ENCODE measurements around the gene HSPA4L.

The HSPA4L gene

GRCh38 chr4:127776620-127777019 lies 5.5 kb upstream of the HSPA4L start:
- no peak for TF ChIP-seq GATA2 (IDR thresholded peaks at IDR 0.05; ENCODE audit: low read depth, low read length)
- no peak for TF ChIP-seq GATA3 (IDR thresholded peaks at IDR 0.05; ENCODE audit: low read depth, low read length)

GRCh38 chr4:127777487-127777886 lies 4.6 kb upstream of the HSPA4L start:
- TF ChIP-seq GATA3 (IDR thresholded peaks at IDR 0.05; ENCODE audit: low read depth, low read length): no peak
- no peak for TF ChIP-seq GATA2 (IDR thresholded peaks at IDR 0.05; ENCODE audit: low read depth, low read length)

DNA sequence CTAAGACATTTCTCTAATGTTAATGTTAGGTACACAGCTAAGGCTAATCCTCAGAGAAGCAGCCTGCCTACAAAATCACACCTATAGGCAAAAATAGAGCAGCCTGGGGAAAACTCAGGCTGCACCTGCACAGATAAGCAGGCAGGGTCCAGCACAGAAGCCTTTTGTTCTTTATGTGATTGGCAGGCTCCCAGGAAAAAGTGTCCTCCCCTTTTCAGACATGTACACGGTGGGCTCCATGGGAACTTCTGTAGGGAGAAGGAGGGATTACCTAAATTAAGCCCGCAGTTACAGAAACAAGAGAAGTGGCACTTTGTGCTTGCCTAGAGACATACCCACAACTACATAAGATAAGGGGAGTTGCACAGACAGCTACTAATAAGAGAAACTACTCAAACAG lies 4.0 kb upstream of the HSPA4L start:
- TF ChIP-seq GATA2 (IDR thresholded peaks at IDR 0.05; ENCODE audit: low read depth, low read length) (no peak), GATA3 (IDR thresholded peaks at IDR 0.05; ENCODE audit: low read depth, low read length) (no peak)

DNA sequence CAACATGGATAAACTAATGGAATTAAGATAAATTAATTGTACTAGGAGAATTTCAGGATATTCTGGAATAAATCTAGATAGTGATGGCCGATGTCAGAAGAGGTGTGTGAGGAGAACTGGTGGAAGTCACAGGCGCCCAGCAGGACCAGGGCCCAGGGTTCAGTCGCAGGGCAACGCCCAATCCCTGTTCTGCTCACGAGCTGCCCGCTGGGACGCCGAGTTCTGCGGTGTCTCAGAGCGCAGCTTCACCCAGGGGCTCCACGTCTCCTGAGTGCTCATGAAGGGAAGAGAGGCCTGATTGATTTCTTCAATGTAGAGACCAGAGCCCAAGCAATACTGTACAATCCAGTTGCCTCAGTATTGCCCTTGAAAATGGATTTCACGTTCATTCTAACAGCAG lies 1.5 kb upstream of the HSPA4L start:
- TF ChIP-seq GATA3 (IDR thresholded peaks at IDR 0.05; ENCODE audit: low read depth, low read length) (no peak), GATA2 (IDR thresholded peaks at IDR 0.05; ENCODE audit: low read depth, low read length) (no peak)

GRCh38 chr4:127781300-127782024 lies 660 bp upstream of the HSPA4L start:
- no peak for TF ChIP-seq GATA2 (IDR thresholded peaks at IDR 0.05; ENCODE audit: low read depth, low read length)
- TF ChIP-seq GATA3 (IDR thresholded peaks at IDR 0.05; ENCODE audit: low read depth, low read length): no peak

GRCh38 chr4:127782025-127782274 lies 172 bp upstream of the HSPA4L start:
- TF ChIP-seq GATA2 (IDR thresholded peaks at IDR 0.05; ENCODE audit: low read depth, low read length) (no peak), GATA3 (IDR thresholded peaks at IDR 0.05; ENCODE audit: low read depth, low read length) (no peak)

DNA sequence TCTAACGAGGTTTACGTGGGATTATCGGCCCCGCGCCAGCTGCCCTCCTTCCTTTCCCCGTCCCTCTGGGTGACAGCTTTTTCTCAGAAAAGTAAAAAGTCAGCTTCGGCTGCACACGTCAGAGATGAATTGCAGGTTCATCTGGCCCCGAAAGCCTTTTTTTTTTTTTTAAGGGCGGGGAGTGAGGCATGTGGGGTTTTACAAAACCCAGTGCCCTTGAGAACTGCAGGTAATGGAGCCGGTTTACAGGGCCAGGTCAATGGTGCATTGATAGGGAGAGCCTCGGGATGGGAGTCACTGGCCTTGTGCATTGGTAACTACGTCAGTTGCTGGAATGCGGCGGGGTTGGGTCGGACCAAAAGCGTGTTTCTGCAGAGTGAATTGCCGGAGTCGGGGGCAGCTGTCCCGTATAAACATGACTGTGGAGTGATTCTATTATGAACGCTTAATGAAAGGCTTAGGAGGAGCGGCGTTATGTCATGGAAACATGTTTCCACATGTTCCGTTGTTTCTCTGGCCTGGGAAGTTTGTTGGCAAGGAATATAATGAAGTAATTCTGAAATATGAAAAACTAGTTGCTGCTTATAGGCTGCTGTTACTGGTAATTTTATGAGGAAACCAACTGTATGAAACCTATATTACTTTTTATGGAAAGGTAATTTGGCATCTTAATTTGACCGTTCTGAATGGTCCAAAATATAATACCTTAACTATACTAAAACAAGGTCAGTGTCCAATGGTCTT lies 1.1 kb downstream of the HSPA4L start:
- TF ChIP-seq GATA2 (IDR thresholded peaks at IDR 0.05; ENCODE audit: low read depth, low read length): no peak

- TF ChIP-seq GATA2 (IDR thresholded peaks at IDR 0.05; ENCODE audit: low read depth, low read length): no peak
- TF ChIP-seq GATA3 (IDR thresholded peaks at IDR 0.05; ENCODE audit: low read depth, low read length): no peak
These were observed 2.0 kb downstream of the HSPA4L start for GRCh38 chr4:127783955-127784770.

DNA sequence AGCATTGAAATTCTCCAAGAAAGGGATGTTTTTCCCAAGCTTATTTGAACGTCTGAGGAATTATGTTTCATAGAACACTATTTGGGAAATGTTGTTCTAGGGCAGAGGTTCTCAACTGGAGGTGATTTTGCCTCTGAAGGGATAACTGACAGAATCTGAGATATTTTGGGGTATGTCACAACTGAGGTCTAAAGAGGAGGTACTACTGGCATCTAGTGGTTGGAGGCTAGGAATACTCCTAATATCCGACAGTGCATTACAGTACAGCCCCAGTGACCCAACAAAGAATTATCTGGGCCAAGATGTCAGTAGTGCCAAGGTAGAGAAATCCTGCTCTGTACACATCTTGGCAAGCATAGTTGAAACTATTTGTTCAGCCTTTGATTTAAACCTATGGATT lies 6.4 kb downstream of the HSPA4L start:
- no peak for TF ChIP-seq GATA3 (IDR thresholded peaks at IDR 0.05; ENCODE audit: low read depth, low read length)
- TF ChIP-seq GATA2 (IDR thresholded peaks at IDR 0.05; ENCODE audit: low read depth, low read length): no peak

GRCh38 chr4:127791391-127791790 lies 9.3 kb downstream of the HSPA4L start:
- TF ChIP-seq GATA2 (IDR thresholded peaks at IDR 0.05; ENCODE audit: low read depth, low read length): no peak
- no peak for TF ChIP-seq GATA3 (IDR thresholded peaks at IDR 0.05; ENCODE audit: low read depth, low read length)

- TF ChIP-seq GATA3 (IDR thresholded peaks at IDR 0.05; ENCODE audit: low read depth, low read length) (no peak), GATA2 (IDR thresholded peaks at IDR 0.05; ENCODE audit: low read depth, low read length) (no peak)
These were observed 11.4 kb downstream of the HSPA4L start for GRCh38 chr4:127793528-127793927.

GRCh38 chr4:127799711-127800110 lies 17.6 kb downstream of the HSPA4L start:
- TF ChIP-seq GATA3 (IDR thresholded peaks at IDR 0.05; ENCODE audit: low read depth, low read length): no peak
- TF ChIP-seq GATA2 (IDR thresholded peaks at IDR 0.05; ENCODE audit: low read depth, low read length): no peak

GRCh38 chr4:127809173-127809800 lies 27.2 kb downstream of the HSPA4L start:
- TF ChIP-seq GATA3 (IDR thresholded peaks at IDR 0.05; ENCODE audit: low read depth, low read length) (no peak), GATA2 (IDR thresholded peaks at IDR 0.05; ENCODE audit: low read depth, low read length) (no peak)

DNA sequence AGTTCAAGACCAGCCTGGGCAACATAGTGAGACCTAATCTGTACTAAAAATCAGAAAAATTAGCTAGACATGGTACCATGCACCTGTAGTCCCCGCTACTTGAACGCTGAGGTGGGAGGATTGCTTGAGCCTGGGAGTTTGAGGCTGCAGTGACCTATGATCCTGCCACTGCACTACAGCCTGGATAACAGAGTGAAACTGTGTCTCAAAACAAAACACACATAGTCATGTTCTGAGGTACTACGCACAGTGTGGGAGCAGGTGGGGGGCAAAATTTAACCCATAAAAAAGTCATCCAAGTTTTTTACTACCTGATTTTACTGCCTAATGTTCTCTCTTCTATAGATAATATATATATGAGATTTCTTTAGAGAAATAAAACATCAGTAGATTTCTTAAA lies 28.4 kb downstream of the HSPA4L start:
- TF ChIP-seq GATA3 (IDR thresholded peaks at IDR 0.05; ENCODE audit: low read depth, low read length): no peak
- no peak for TF ChIP-seq GATA2 (IDR thresholded peaks at IDR 0.05; ENCODE audit: low read depth, low read length)

Data from SH-SY5Y (cell line).